ENCODE measurements around the gene MGAT3.
"Not testable (repeated sequence)": the region's sequence is repeated elsewhere in the genome, so short reads cannot be mapped to it uniquely, and the experiment has no call there.

MGAT3 gene

GRCh38 chr22:39456522-39457197, at the start of gene MGAT3:
MGAT3 (plus strand) TSS chr22:39457012; CDS start chr22:39487348, 30,336 bp downstream.
- DNase-seq: no peak

GRCh38 chr22:39408173-39408572, 48.6 kb upstream of the MGAT3 start:
- DNase-seq: no peak

- no peak for DNase-seq
Observed at GRCh38 chr22:39408807-39409206, 48.0 kb upstream of the MGAT3 start.

GRCh38 chr22:39409516-39410029, 47.2 kb upstream of the MGAT3 start:
- DNase-seq: no peak

- DNase-seq: no peak
Observed at GRCh38 chr22:39410264-39410663, 46.5 kb upstream of the MGAT3 start.

GRCh38 chr22:39411828-39412365, 44.9 kb upstream of the MGAT3 start:
- peak; percentile 27 for DNase-seq

- DNase-seq: not testable (repeated sequence)
Observed at GRCh38 chr22:39413204-39413603, 43.6 kb upstream of the MGAT3 start.

- DNase-seq: no peak
Observed at GRCh38 chr22:39414377-39414776, 42.4 kb upstream of the MGAT3 start.

- DNase-seq: no peak
Observed at GRCh38 chr22:39414886-39415285, 41.9 kb upstream of the MGAT3 start.

- DNase-seq: no peak
Observed at GRCh38 chr22:39415506-39415905, 41.3 kb upstream of the MGAT3 start.

GRCh38 chr22:39416319-39416718, 40.5 kb upstream of the MGAT3 start:
- DNase-seq: no peak

GRCh38 chr22:39417641-39418040, 39.2 kb upstream of the MGAT3 start:
- DNase-seq: no peak

GRCh38 chr22:39418696-39419095, 38.1 kb upstream of the MGAT3 start:
- DNase-seq: no peak

GRCh38 chr22:39419096-39419495, 37.7 kb upstream of the MGAT3 start:
- no peak for DNase-seq

GRCh38 chr22:39419911-39420310, 36.9 kb upstream of the MGAT3 start:
- DNase-seq: no peak

GRCh38 chr22:39421691-39422090, 35.1 kb upstream of the MGAT3 start:
- DNase-seq: no peak

- no peak for DNase-seq
Observed at GRCh38 chr22:39422101-39422500, 34.7 kb upstream of the MGAT3 start.

- no peak for DNase-seq
Observed at GRCh38 chr22:39422721-39423120, 34.1 kb upstream of the MGAT3 start.

- DNase-seq: no peak
Observed at GRCh38 chr22:39423976-39424375, 32.8 kb upstream of the MGAT3 start.

- no peak for DNase-seq
Observed at GRCh38 chr22:39426380-39427043, 30.3 kb upstream of the MGAT3 start.

GRCh38 chr22:39427751-39428596, 28.8 kb upstream of the MGAT3 start:
- DNase-seq: no peak

GRCh38 chr22:39428597-39429071, 28.2 kb upstream of the MGAT3 start:
- peak; percentile 45 for DNase-seq

GRCh38 chr22:39429186-39429585, 27.6 kb upstream of the MGAT3 start:
- DNase-seq: no peak

Data from NCI-H510A (cell line).